Gastroesophageal sphincter (tissue), 3 donors: Measurements from ENCODE around the gene KIAA0930.

Source experiments
- CTCF ChIP-seq, 4 experiments: fragments of 200-600 bp in 2 of 4; fragments of 450-650 bp in 2 of 4; sonication (generic) in 1 of 4; IDR thresholded peaks; one replicate each; pipeline ENCODE4 v1.5.1; 2017 to 2019; ENCODE audit warnings: antibody characterized with exemption in 4 of 4, mild to moderate bottlenecking in 2 of 4, moderate library complexity in 2 of 4
- POLR2A ChIP-seq, 2 donors: fragments of 450-650 bp; IDR thresholded peaks; one replicate each; pipeline ENCODE4 v1.6.1; 2017; ENCODE audit warnings: antibody characterized with exemption in 2 of 2, mild to moderate bottlenecking in 2 of 2, moderate library complexity in 1 of 2

- TF ChIP-seq POLR2A (IDR thresholded peaks at IDR 0.05): no peak
- no peak for TF ChIP-seq CTCF (IDR thresholded peaks at IDR 0.05)
Observed at GRCh38 chr22:45164270-45165088, 76.2 kb downstream of the KIAA0930 start.
